ENCODE results near the gene REEP1.
"Not testable (repeated sequence)": the region's sequence is repeated elsewhere in the genome, so short reads cannot be mapped to it uniquely, and the experiment has no call there.

REEP1 gene

DNA sequence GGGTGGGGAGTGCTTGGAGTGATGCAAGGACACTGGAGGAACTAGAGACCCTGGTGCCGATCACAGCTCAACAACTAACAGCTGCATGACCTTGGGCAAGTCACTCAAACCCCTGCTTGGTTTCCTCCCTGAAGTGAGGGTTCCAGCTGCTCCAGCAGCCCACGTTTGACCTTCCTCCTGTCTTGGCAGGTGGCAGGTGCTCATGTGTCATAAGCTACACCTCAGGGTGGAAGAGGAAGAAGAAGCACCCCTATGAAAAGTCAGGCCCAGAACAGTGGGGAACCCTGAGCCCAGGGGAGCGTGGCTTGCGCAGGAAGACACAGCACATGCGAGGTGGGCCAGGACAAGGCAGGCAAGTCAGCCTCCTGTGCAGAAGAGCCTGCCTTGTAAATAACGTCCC lies 95.8 kb downstream of the REEP1 start:
- no peak for DNase-seq

DNA sequence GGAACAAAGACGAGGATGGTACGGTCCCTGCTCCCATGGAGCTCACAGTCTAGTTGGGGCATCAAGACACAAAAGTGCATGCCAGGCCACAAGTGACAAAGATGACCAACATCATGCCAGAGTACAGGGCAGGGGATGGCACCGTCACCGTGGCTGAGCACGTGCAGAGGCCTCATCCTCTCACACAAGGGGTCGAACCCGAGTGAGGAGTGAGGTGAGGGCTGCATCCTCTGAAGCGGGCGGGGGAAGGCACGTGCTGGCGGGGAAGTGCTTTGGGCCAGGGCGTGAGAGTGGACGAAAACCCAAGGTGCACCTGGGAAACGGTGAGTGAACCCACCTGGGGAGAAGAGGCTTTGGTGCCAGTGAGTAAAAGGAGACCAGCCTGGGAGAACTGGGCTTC lies 97.2 kb downstream of the REEP1 start:
- no peak for DNase-seq

DNA sequence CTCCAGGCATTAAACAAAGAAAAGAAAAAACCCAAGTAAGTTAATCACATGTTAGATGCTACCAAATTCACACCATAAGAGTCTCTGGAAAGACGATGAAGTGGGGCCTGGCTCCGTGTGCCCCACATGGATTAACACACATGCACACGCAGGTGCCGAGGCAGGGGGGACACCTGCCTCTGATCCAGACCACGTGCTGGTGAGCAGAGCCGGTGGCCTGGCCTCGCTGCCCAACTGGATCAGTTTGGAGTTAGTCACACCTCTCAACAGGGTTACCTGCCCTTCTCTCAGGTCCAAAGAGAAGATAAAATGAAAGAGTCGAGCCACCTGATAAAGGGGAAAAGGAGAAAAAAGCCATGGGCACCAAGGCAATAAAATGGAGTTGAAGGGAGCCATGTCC lies 97.7 kb downstream of the REEP1 start:
- DNase-seq: no peak

DNA sequence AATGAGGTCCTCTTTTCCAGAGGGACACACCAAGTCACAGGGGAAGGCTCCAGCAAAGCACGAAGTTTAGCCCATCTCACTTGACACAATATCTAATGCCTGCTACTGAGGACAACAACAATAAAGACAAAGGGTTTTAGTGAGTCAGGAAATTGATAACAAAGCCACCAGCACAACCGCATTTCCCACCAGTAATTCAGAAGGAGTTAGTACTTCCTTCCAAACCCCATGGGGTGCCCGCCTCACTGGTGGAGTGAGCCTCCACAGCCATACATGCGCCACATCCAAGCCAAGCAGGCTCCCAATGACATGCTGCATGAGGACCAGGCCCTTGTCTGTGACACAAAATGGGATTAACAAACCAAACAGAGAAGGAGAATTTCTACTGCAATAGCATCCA lies 98.1 kb downstream of the REEP1 start:
- DNase-seq: no peak

DNA sequence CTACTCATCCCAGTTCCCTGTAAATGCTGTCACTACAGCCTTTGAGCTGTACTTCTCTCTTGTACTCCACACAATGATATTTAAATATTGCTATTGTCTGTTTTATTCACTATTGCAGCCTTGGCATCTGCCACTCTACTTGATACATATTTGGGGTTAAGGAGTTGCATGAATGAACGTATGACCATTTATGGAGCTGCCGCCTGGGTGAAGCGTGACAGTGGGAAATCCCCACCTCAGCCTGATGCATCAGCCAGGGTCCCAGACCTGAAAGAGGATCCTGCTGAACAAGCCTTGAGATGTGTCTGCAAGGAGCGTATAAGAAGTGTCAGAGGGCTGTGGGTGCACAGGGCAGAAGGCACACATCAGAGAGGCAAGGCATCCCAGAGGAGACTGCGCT lies 99.1 kb downstream of the REEP1 start:
- DNase-seq: peak; percentile 39

DNA sequence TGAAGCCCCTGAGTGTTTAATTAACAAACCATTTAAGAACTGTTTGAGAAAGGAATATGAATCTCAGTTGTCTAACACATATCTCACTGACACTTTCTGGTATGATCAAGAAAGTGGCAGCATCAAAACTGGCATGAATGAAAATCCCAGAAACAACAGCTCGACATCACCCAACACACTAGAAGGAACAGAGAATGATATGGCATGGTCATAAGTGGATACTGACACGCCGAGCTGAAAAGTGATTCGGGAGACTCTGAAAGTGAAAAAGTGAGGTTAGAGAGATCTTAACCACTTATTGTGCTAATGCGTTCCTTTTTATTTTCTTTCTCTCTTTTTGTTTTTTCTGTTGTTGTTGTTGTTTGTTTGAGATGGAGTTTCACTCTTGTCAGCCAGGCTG lies 100.3 kb downstream of the REEP1 start:
- DNase-seq: no peak

DNA sequence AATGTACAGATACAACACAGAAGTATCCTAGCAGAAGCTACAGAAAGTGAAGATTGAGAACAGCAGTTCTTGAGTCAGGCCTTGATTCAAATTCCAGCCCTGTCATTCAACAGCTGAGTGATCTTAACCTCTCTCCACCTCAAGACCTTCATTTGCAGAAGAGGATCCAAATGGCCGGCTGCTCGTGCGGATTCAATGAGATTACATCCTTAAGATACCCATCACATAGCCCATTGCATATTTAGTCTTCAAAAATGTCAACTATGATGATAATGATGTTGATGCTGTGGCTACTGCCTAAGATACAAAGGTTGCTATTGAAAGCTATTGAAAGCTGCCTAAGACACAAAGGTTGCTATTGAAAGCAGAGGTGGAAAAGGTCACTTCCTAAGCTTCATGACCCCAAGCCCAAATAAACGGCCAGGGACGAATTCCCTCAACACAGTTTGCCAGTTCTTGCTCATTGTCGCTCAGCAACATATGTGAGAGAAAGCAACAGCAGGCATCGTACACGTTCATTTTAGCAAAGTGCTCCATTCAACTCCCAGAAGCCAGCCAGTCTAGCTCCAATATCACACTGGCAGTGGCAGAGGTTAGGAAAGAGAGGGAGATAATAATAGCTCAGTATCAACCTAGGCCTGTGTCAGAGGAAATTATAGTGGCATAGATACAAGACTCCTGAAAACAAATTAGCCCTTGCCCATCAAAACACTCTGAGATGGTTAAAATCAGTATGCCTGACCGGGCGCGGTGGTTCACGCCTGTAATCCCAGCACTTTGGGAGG lies 102.0 kb downstream of the REEP1 start:
- no peak for DNase-seq

DNA sequence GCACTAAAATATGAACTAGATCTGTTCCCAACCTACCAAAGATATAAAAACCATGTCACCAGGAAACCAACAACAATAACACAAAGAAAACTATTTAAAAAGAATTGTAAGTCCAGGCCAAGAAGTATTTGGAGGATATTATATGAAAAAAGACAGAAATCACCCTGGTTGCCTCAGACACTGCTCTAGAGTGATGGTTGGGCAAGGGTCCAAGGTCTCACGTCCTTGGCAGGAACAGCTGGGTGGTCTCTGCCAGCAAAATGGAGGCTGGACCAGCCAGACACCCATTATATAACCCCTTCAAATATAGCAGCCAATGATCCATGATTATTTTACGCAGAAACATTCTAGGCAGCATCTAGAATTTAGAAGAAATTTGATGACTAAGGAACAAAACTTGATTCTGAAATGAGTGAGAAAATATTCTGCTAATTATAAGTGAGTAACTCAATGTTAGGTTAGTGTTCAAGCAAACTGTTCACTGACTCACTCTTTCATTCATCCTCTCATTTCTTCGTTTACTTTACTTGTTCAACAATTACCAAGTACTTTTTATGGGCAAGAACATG lies 102.8 kb downstream of the REEP1 start:
- no peak for DNase-seq

DNA sequence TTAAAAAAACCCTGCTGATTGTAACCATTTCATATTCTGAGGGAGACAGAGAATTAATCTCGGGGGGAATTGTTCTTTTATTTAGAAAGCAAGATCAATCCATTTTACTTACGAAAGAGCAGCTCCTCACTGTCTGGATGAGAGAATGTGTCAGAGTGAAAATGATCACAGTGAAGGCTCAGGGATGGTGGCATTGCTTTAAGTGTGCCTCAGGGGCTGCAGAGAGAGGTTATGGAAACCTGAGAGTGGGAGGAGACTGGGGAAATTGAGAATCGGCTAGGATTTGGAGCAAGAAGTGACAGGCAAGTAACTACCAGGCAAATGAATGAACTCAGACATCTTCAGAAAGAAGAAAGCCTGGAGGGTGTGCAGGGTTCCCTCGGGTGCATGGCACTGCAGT lies 104.0 kb downstream of the REEP1 start:
- DNase-seq: no peak

DNA sequence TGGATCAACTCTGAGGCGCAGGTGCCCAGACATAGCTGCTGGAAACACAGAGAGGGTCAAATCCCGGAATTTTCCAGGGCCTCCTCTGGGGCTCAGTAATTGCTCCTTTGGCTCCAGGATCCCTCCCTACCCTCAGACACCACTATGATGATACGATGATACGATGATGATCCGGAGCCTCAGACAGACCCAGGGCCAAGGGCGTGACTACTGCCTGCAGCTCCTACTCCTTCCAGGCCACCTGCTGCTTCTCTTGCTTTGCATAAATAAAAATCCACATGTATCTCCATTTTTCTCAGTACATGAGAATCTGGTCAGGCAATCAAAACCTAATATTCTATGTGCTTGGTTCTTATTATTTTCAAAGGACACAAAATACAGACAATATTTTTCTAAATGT lies 104.5 kb downstream of the REEP1 start:
- no peak for DNase-seq

DNA sequence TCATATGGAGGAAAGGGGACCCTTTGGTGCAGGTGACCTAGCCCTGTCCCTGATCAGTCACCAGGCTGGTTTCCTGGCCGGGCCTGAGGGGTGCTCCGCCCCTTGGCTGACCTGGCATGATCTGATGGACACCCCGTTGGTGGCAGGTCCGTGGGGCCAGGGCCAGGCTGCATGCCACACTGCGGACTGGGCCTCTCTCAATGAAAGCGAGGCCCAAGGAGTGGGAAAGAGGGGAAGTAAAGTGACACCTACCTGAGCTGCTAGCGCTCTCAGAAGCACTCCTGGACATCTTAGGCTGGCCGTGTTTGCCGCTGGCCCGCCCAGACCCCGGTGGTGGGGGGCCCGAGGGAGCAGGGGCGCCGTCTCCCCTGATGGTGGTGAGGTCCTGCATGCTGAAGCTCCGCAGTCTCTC lies 105.0 kb downstream of the REEP1 start:
- DNase-seq: no peak

DNA sequence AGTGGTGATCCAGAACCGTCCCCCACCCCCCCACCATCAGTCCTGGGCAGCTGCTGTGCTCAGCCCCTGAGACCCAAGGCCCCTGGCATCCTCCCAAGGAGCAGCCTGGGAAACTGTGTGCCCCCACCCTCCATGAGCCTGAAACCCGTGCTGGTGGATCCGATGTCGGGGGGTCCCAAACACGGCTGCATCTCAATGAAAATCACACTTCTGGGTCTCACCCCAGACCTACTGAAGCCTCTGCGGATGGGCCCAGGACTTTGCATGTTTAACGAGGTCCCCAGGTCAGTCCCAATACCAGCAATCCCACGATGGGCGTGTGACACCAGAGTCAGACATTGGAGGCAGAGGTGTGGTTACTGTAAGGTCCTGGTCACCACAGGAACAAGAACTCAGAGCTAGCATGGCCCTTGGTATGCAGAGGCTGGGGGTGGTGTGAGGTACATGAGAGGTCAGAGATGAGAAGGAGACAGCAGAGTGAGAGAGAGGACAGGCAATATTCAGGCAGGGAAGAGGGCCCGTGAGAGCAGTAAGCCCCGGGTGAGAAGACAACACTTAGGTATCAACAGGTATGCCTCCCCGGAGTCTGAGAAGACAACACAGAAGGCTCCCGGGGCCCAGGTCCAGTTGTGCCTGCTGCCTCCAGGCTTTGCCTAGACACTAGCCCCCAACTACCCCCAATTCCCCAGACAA lies 105.6 kb downstream of the REEP1 start:
- no peak for DNase-seq

DNA sequence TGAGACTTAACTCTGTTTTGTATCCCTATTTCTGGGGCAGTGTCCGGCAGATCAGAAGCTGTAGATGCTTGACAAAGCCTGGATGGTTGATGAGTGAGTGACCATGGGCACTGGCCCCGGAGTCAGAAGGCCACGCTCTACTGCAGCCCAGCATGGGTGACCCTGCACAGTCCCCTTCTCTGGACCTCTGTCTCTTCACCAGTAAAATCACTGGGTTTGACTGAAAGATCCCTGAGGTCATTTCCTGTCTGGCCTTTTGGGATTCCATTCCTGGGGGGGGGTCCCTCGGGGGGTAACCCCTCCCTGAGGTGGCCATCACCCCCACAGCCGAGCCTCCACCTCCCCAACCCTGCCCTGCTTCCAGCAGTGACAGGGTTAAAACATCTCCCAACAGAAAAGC lies 106.5 kb downstream of the REEP1 start:
- no peak for DNase-seq

DNA sequence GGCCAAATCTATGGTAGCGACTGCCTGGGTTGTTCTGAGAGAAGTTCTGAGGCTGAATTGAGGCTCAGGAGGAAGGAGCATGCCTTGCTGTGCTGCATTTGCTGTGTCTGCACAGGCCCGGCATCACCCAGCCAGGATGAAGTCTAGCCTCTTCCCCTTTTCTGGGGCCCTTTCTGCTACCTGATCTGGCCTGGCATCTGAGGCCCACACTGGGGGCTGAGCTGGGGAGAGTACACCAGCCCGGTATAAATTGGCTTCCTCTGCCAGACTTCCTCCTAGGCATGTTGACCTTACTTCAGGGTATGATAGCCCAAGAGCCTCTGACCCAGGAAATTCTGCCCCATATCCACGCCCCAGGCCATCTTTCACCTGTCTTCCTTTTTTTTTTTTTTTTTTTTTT lies 108.2 kb downstream of the REEP1 start:
- DNase-seq: no peak

DNA sequence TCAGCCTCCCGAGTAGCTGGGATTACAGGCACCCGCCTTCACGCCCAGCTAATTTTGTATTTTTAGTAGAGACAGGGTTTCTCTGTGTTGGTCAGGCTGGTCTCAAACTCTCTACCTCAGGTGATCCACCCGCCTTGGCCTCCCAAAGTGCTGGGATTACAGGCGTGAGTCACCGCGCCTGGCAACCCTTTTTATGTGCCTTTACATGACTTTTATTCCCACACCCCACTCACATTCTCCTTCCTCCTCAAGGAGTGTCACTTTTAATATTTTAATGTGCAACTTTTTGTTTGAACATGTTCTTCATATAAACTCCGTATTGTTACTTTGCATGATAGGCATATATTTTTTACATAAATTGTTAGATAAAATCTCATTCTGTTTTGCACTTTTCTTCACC lies 108.9 kb downstream of the REEP1 start:
- not testable (repeated sequence) for DNase-seq

DNA sequence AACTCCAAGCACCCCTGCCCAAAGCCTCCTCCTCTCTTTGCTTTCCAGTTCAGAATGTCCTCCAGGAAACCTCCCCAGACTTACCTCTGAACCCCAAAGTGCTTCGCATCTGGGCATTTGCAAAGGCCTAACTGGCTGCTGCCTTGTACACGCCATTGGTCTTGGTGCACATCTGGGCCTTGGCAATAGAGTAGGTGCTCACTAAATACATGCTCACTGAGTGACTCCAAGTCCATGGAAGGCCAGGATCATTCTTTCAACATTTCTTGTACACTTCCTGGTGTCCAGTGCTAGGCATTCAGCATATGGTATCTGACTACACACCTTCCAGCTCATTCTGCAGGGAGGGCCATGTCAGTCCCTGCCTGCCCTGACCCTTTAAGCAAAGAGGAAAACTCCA lies 109.7 kb downstream of the REEP1 start:
- DNase-seq: no peak

DNA sequence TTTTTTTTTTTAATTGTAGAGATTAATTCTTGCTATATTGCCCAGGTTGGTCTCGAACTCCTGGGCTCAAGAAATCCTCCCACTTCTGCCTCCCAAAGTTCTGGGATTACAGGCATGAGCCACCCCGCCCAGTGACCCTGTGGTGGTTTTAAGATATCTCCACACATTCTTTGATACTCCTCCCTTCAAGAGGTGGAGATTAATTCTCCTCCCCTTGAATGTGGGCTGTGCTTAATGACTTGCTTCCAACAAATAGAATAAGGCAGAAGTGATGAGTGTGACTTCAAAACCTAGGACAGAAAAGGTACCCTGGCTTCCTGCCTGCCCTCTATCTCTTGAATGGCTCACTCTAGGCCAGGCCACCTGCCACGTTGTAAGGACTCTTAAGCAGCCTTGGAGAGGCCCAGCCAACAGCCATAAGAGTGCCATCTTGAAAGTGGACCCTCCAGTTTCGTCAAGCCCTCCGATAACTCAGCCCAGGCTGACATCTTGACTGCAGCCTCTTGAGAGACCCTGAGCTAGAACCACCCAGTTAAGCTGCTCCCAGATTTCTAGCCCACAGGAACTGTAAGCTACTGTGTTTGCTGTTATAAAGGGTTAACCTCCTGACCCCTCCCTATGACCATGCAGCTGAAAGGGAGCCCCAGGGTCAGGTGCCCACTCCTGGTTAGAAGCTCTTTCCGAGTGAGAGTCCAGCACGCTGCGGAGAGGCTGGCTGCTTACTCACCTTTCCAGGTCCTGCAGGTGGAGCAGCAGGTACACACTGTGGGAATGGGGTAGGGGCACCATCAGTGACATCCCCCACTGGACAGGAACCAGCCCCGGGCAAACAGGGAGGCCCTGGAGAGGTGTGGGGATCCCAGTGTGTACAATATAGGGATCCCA lies 110.5 kb downstream of the REEP1 start:
- no peak for DNase-seq

DNA sequence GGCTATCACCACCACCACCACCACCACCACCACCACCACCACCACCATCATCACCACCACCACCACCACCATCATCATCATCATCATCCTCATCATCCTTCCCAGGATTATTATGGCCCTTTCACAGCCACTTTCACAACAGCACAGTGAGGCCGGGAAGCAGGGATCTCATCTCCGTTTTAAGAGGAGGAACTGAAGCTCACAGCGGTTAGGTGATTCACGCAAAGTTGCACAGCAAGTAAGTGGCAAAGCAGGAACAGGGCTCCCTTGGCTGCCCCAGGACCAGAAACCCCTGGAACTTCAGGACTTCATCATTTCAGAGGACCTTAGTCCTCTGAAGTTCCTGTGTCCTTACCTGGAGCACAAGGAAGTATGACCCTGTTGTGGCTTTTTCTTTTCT lies 111.4 kb downstream of the REEP1 start:
- no peak for DNase-seq

DNA sequence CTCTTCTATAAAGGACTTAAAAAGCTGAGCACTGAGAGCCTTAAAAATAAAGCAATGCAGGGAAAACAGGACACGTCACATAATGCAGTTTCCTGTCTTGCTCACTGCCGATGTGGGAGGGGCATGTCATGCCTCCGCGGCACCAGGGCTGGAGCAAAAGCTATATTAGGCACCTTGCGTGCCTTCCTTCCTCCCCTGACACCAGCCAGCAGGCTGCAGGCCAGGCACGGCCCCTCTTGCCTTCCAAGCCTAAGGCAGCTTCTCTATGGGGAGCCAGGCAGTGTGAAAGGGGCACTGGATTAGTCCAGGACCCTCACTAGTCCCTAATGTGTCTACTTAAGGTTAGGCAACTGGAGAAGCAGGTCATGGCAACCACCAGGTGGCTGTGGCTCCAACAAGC lies 111.8 kb downstream of the REEP1 start:
- DNase-seq: peak; percentile 33

DNA sequence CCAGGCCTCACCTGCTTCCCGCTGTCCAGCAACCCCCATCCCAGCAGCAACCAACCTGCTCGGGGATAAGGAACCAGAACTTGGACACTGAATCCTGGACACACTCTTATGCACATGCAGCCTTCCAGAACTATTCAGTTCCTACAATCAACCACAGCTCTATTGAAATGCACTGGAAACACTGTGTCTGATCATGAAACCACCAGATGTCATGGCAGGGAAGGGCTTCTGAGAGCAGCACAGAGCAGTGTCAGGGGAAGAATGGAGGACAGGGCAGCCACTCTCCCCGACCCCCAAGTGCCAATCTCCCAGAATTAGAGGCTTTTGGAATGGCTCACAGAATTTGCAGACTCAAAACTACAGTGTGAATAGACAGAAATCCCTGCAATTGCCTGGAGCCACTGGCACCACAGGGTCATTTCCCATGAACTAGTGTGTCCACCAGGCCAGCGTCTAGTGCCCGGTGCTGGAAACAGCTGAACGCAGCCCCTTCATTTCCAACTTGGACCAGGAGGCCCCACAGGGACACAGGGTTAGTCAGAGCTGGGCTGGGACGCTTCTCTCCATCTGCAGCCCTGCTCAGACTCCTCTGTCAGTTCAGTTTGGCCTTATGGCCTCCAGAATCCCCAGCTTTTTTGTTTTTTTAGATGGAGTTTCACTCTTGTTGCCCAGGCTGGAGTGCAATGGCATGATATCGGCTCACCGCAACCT lies 112.6 kb downstream of the REEP1 start:
- no peak for DNase-seq

DNA sequence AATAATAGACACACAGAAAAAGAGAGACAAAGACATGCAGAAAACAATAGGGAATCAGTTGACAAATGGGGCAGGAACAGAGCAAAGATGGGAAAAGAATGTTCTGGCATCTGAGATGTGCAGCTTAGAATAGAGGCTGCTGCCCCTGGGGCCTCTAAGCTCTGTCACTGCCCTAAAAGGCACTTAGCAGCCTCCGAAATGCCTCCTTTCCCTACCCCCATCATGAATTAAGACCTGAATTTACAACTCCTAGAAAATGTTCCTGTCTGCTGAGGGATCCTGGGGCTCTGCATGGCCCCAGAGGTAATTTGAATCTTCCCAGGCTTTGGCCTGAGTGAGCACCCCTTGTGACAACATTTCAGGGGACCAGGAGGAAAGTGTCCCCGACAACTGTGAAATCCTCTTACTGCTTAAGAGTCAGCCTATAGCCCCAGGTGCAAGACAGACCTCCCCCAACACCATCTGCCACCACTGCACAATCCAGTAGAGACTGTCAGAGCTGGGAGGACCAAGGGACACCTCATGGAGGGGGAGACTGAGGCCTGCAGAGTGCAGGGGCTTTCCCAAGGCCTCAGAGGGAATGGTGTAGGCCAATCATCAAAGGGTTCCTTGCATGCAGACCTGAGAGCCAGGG lies 113.4 kb downstream of the REEP1 start:
- DNase-seq: no peak

All from activated CD8-positive, alpha-beta memory T cell treated with anti-CD3 and anti-CD28 coated beads, Interleukin-2, amount 50 U/mL, for 4 hours (primary cell).